Endothelial cell of umbilical vein (primary cell): ENCODE data around the gene ATXN2. TPM values are rescaled to one million over a fixed set of nuclear protein-coding genes. Genes with fewer than 3 reads are reported as not detected.

Experiments used
- BruUV-seq: library from RNA; stranded (reverse); fragments of 400-500 nt; replicated peaks from 2 replicates; lab custom pipeline; 2021; lab: Mats Ljungman, UMichigan
- CTCF ChIA-PET: fragments of 300-600, 350-600 bp; sonication (Branson Sonifier 250); formaldehyde crosslinking; loops from one replicate; lab custom pipeline; 2021; ENCODE audit warnings: antibody characterized with exemption, inconsistent platforms; lab: Charles Lee
- POLR2A ChIA-PET: fragments of 300-600, 350-600 bp; sonication (Branson Sonifier 250); formaldehyde crosslinking; loops from one replicate; lab custom pipeline; 2021; ENCODE audit warnings: antibody characterized with exemption, inconsistent platforms; lab: Charles Lee
- DNase-seq: peaks from one replicate; pipeline ENCODE4 v3.0.0-alpha.2; 2011; ENCODE audit warnings: low read depth, low spot score
- FAIRE-seq: peaks from 2 replicates; lab custom pipeline; 2011; peaks lifted over from hg19 to GRCh38; lab: Jason Lieb, UNC
- H2AFZ ChIP-seq: 2 replicates; pipeline ENCODE4 v1.6.0; 2012; ENCODE audit warnings: low read depth, low read length, control low read depth, inconsistent platforms
- H3K27ac ChIP-seq: 2 replicates; pipeline ENCODE4 v1.5.1; 2011; ENCODE audit warnings: low read depth, mild to moderate bottlenecking, control low read depth, low read length, moderate library complexity; ENCODE audit not compliant: insufficient read depth
- H3K27me3 ChIP-seq, 2 experiments: 2 replicates each; pipeline versions ENCODE4 v1.6.0 to v1.6.1; 2011; ENCODE audit warnings: low read length in 2 of 2, mixed read lengths in 1 of 2; ENCODE audit not compliant: control insufficient read depth in 2 of 2, insufficient read depth in 2 of 2
- H3K36me3 ChIP-seq, 2 experiments: 2 replicates in 1 of 2; 3 replicates in 1 of 2; pipeline ENCODE4 v1.5.1; 2011; ENCODE audit warnings: low read length in 2 of 2, mild to moderate bottlenecking in 1 of 2, moderate library complexity in 1 of 2; ENCODE audit not compliant: control insufficient read depth in 2 of 2, insufficient read depth in 2 of 2; ENCODE audit errors: extremely low read depth in 1 of 2
- H3K4me1 ChIP-seq: 3 replicates; pipeline ENCODE4 v1.5.1; 2011; ENCODE audit warnings: mild to moderate bottlenecking, low read length; ENCODE audit not compliant: control insufficient read depth, insufficient read depth; ENCODE audit errors: extremely low read depth
- H3K4me2 ChIP-seq: 2 replicates; pipeline ENCODE4 v1.6.1; 2011; ENCODE audit warnings: low read length, control low read depth, mixed read lengths; ENCODE audit not compliant: insufficient read depth
- H3K4me3 ChIP-seq, 3 experiments: fragments of 200-600 bp in 1 of 3; sonication (generic), shearing (Covaris generic) in 1 of 3; replicated peaks in 1 of 3; 2 replicates each; pipeline ENCODE4 v1.5.1; 2011 to 2016; ENCODE audit warnings: control low read depth in 3 of 3, low read length in 3 of 3, mild to moderate bottlenecking in 2 of 3, inconsistent platforms in 1 of 3, low read depth in 1 of 3, moderate library complexity in 1 of 3; ENCODE audit not compliant: insufficient read depth in 1 of 3
- H3K79me2 ChIP-seq: 2 replicates; pipeline ENCODE4 v1.6.0; 2012; ENCODE audit warnings: low read length, inconsistent platforms; ENCODE audit not compliant: control insufficient read depth, insufficient read depth
- H3K9ac ChIP-seq: replicated peaks from 2 replicates; pipeline ENCODE3; 2011; ENCODE audit warnings: low read length, control low read depth; ENCODE audit not compliant: insufficient read depth; ENCODE audit errors: extremely low read depth
- H3K9me1 ChIP-seq: replicated peaks from 3 replicates; pipeline ENCODE4 v1.6.0; 2011; ENCODE audit warnings: mild to moderate bottlenecking, low read length; ENCODE audit not compliant: control insufficient read depth, insufficient read depth; ENCODE audit errors: extremely low read depth
- H3K9me3 ChIP-seq: replicated peaks from 2 replicates; pipeline ENCODE4 v1.5.1; 2012; ENCODE audit warnings: low read length, inconsistent platforms; ENCODE audit not compliant: control insufficient read depth, insufficient read depth
- H4K20me1 ChIP-seq: replicated peaks from 2 replicates; pipeline ENCODE3; 2011; ENCODE audit warnings: mild to moderate bottlenecking, low read length; ENCODE audit not compliant: control insufficient read depth, insufficient read depth; ENCODE audit errors: extremely low read depth
- CTCF ChIP-seq, 2 donors: IDR thresholded peaks; 1 replicate in 1 of 2; 2 replicates in 1 of 2; pipeline ENCODE4 v1.5.1; 2011; ENCODE audit warnings: low read length in 2 of 2, mild to moderate bottlenecking in 2 of 2, moderate library complexity in 2 of 2, control low read depth in 1 of 2, inconsistent platforms in 1 of 2, low read depth in 1 of 2; ENCODE audit not compliant: insufficient read depth in 1 of 2; ENCODE audit errors: extremely low read depth in 1 of 2
- EZH2 ChIP-seq: IDR thresholded peaks from 2 replicates; pipeline ENCODE4 v1.6.1; 2012; ENCODE audit warnings: borderline replicate concordance, low read depth, mild to moderate bottlenecking, moderate library complexity, low read length, inconsistent platforms; ENCODE audit not compliant: severe bottlenecking
- FOS ChIP-seq: IDR thresholded peaks from 2 replicates; pipeline ENCODE4 v1.6.1; 2011; ENCODE audit warnings: mild to moderate bottlenecking, low read length, moderate library complexity, borderline replicate concordance; ENCODE audit not compliant: insufficient read depth
- GATA2 ChIP-seq: IDR thresholded peaks from 2 replicates; pipeline ENCODE4 v1.7.0; 2011; ENCODE audit warnings: low read depth, mild to moderate bottlenecking, moderate library complexity, mixed read lengths, low read length; ENCODE audit not compliant: insufficient read length, insufficient read depth
- JUN ChIP-seq: IDR thresholded peaks from 2 replicates; pipeline ENCODE4 v1.6.1; 2011; ENCODE audit warnings: borderline replicate concordance, low read depth; ENCODE audit not compliant: insufficient read length, insufficient read depth
- MAX ChIP-seq: IDR thresholded peaks from 2 replicates; pipeline ENCODE4 v1.6.1; 2011; ENCODE audit not compliant: insufficient read depth, insufficient read length
- POLR2AphosphoS5 ChIP-seq: IDR thresholded peaks from 2 replicates; pipeline ENCODE4 v1.6.1; 2012; ENCODE audit warnings: low read depth, mild to moderate bottlenecking, control low read depth, low read length, moderate library complexity; ENCODE audit not compliant: insufficient read depth
- dilution Hi-C: fragments of 300-500 bp; cut with MboI; formaldehyde crosslinking; loops from one replicate; pipeline ENCODE4 v1.15.0; 2019; ENCODE audit warnings: low sequenced_read_pairs; ENCODE audit not compliant: extremely low pct_ligation_motif_present
- intact Hi-C: fragments of 100-400 bp; cut with micrococcal nuclease; formaldehyde crosslinking; loops from one replicate; pipeline ENCODE4 v1.10.0; 2022
- polyA plus RNA-seq, 4 experiments: library from polyadenylated mRNA; depleted of rRNA in 3 of 4; stranded (reverse) in 3 of 4; unstranded in 1 of 4; fragments of >200 nt; gene quantifications; 2 replicates each; pipeline versions ENCODE4 v1.2.1 to v1.2.3, GENCODE V29; 2011 to 2012; ENCODE audit warnings: missing spikeins in 1 of 4
- total RNA-seq: library from RNA; stranded (reverse); gene quantifications from 2 replicates; pipeline ENCODE4 v1.2.3, GENCODE V29; 2021

The ATXN2 gene
- total and polyA plus RNA-seq, 2 donors (not counting 3 experiments of a cell fraction or from before 2014, with no cell fraction given), result 58.9 to 86.7 TPM

- Histone ChIP-seq H3K27ac (peak overlapping the region; percentile 66), H3K9me1 (no peaks in the 10 kb centered on the region), H3K9ac (no peak overlapping the region), H3K4me1 (peaks cover 11% of the 10 kb centered on the region), H4K20me1 (peaks cover 6% of the 10 kb centered on the region), H3K27me3 (no peaks in the 10 kb centered on the region), H3K4me2 (peak overlapping the region; percentile 27), H2AFZ (no peak overlapping the region), H3K9me3 (no peaks in the 10 kb centered on the region), H3K36me3 (no peaks in the 10 kb centered on the region), H3K4me3 (no peak overlapping the region), H3K79me2 (peaks cover 85% of the 10 kb centered on the region)
- POLR2A ChIA-PET, result no interaction called here
- intact Hi-C loops (loop anchor here (1.0 kb wide), 2 partner anchors 9 to 19 kb away; no protein-coding TSS in a partner anchor), dilution Hi-C loops (no loop called here)
- TF ChIP-seq MAX (no peak), CTCF (IDR thresholded peaks at IDR 0.05; ENCODE audit: extremely low read depth in 1 of 2, insufficient read depth in 1 of 2, low read depth in 1 of 2, low read length in 2 of 2) (no peak), EZH2 (no peak), POLR2AphosphoS5 (no peak), JUN (no peak), GATA2 (no peak), FOS (no peak)
- DNase-seq (no peak), FAIRE-seq (no peak)
- BruUV-seq, result no TSS peak
- CTCF ChIA-PET, result interaction anchor here (1.8 kb wide), 2 partner anchors 9 to 10 kb away, joined by 4 to 7 read pairs; no protein-coding TSS in a partner anchor
These were observed 20.2 kb downstream of the ATXN2 start for GRCh38 chr12:111578971-111579340.
